Activated T-cell treated with anti-CD3 and anti-CD28 coated beads, Interleukin-2, amount 50 U/mL, for 48 hours (primary cell): ENCODE data around the gene FGR.

ENCODE experiments used
- DNase-seq, 2 experiments: peaks; one replicate each; pipeline ENCODE4 v3.0.0-alpha.2; 2020

The FGR gene

DNA sequence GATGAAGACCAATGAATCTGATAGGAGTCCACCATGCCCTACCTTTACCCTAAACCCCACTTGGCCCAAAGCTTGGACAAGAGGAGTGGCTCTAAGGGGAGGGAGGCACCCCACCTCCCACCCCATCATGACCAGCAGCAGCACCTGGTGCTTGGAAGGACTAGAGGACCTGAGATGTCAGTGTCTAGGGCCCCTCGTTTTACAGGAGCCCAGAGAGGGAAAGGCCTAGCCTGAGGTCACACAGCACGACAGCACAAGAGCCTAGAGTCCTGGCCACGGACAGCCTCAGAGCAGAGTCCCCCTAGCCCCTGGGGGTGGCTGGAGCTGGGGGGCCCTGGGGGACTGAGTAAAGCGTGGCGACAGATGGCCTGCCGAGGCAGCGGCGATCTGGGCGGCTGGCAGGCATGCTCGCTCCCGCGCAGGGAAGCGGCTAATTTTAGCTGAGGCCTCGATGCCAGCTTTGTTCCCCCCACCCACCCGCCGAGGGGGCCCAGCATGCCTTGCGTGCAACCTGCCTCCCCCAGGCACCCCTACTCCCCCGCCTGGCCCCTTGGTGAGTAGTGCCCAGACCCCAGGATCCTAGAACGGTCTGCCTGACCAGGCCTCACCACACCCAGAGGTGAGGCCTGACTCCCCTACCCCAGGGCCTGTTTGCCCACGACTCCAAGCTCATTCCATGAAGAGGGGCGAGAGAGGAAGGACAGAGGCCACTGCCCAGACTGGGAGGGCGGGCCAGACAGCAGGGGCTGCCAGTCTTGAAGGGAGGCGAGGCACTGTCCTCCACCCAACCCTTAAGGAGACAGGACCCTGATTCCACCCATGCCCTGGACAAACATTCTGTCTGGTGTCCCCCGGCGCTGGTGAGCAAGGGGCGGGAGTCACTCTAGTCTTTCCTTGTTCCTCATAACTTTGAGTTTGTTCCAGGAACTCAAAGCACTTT, 70.0 kb downstream of the FGR start:
- no peak for DNase-seq

- DNase-seq: no peak
Observed at GRCh38 chr1:27563591-27564471, 71.2 kb downstream of the FGR start.

DNA sequence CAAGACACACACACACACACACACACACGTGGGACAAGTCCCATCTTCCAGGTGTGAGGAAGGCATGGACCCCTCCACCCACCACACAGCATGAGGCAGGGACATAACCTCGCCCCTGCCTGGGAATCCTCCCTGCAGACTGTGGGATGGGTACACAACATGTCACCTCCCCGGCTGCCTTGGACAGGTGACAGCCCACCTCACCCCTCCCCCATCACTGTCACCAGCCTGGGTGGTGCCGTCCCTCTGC, 71.7 kb downstream of the FGR start:
- no peak for DNase-seq

GRCh38 chr1:27562534-27563340, 72.2 kb downstream of the FGR start:
- no peak for DNase-seq
